RKO (cell line): ENCODE measurements around the gene XPR1.
"Not testable (repeated sequence)": the region's sequence is repeated elsewhere in the genome, so short reads cannot be mapped to it uniquely, and the experiment has no call there.

Experiments used
- DNase-seq: peaks from one replicate; pipeline ENCODE4 v3.0.0-alpha.2; 2016; ENCODE audit warnings: low spot score

The XPR1 gene

GRCh38 chr1:180722586-180722985 is 90.8 kb downstream of the XPR1 start:
- no peak for DNase-seq

- no peak for DNase-seq
Measured at GRCh38 chr1:180724055-180724454, 92.2 kb downstream of the XPR1 start.

GRCh38 chr1:180726024-180726423 is 94.2 kb downstream of the XPR1 start:
- DNase-seq, result not testable (repeated sequence)

GRCh38 chr1:180727751-180728150 is 95.9 kb downstream of the XPR1 start:
- DNase-seq, result not testable (repeated sequence)

GRCh38 chr1:180728472-180729106 is 96.8 kb downstream of the XPR1 start:
- DNase-seq, result no peak

- DNase-seq, result no peak
Measured at GRCh38 chr1:180731131-180731530, 99.3 kb downstream of the XPR1 start.

GRCh38 chr1:180732866-180733265 is 101.0 kb downstream of the XPR1 start:
- DNase-seq, result no peak

- DNase-seq, result no peak
Measured at GRCh38 chr1:180734366-180734765, 102.5 kb downstream of the XPR1 start.

- DNase-seq, result no peak
Measured at GRCh38 chr1:180742663-180743062, 110.8 kb downstream of the XPR1 start.

- no peak for DNase-seq
Measured at GRCh38 chr1:180743868-180744267, 112.0 kb downstream of the XPR1 start.

- no peak for DNase-seq
Measured at GRCh38 chr1:180745098-180745497, 113.3 kb downstream of the XPR1 start.

GRCh38 chr1:180751921-180752320 is 120.1 kb downstream of the XPR1 start:
- DNase-seq, result no peak

- DNase-seq, result no peak
Measured at GRCh38 chr1:180754453-180754852, 122.6 kb downstream of the XPR1 start.

GRCh38 chr1:180757657-180758056 is 125.8 kb downstream of the XPR1 start:
- DNase-seq, result no peak

GRCh38 chr1:180762796-180763195 is 131.0 kb downstream of the XPR1 start:
- no peak for DNase-seq

- DNase-seq, result no peak
Measured at GRCh38 chr1:180765151-180765550, 133.3 kb downstream of the XPR1 start.

GRCh38 chr1:180769889-180770288 is 138.1 kb downstream of the XPR1 start:
- DNase-seq, result no peak

- DNase-seq, result peak; percentile 77
Measured at GRCh38 chr1:180773210-180773865, 141.5 kb downstream of the XPR1 start.

GRCh38 chr1:180775801-180776200 is 144.0 kb downstream of the XPR1 start:
- no peak for DNase-seq

- DNase-seq, result no peak
Measured at GRCh38 chr1:180777072-180777689, 145.4 kb downstream of the XPR1 start.

GRCh38 chr1:180778782-180779398 is 147.1 kb downstream of the XPR1 start:
- DNase-seq, result peak; percentile 7

GRCh38 chr1:180779584-180779983 is 147.8 kb downstream of the XPR1 start:
- no peak for DNase-seq

GRCh38 chr1:180781718-180782117 is 149.9 kb downstream of the XPR1 start:
- no peak for DNase-seq
